Activated CD4-positive, alpha-beta memory T cell treated with anti-CD3 and anti-CD28 coated beads for 36 hours (primary cell): ENCODE measurements around the gene TRMT10A. TPM values are rescaled to one million over a fixed set of nuclear protein-coding genes. Genes with fewer than 3 reads are reported as not detected.
"Not testable (repeated sequence)": the region's sequence is repeated elsewhere in the genome, so short reads cannot be mapped to it uniquely, and the experiment has no call there.

Experiments
- CTCF ChIA-PET: fragments of 350-600 bp; sonication (Branson Sonifier 250); formaldehyde crosslinking; loops from one replicate; lab custom pipeline; 2021; ENCODE audit warnings: antibody characterized with exemption, inconsistent platforms; lab: Charles Lee
- POLR2A ChIA-PET: fragments of 350-600 bp; sonication (Branson Sonifier 250); formaldehyde crosslinking; loops from one replicate; lab custom pipeline; 2021; ENCODE audit warnings: antibody characterized with exemption; lab: Charles Lee
- DNase-seq: peaks from one replicate; pipeline ENCODE4 v3.0.0-alpha.2; 2020
- H3K27ac Mint-ChIP-seq: one replicate; pipeline ENCODE4 v1.8.0; 2021; ENCODE audit warnings: mixed read lengths
- H3K27me3 Mint-ChIP-seq: one replicate; pipeline ENCODE4 v1.8.0; 2021; ENCODE audit warnings: mixed read lengths
- H3K36me3 Mint-ChIP-seq: one replicate; pipeline ENCODE4 v1.8.0; 2021; ENCODE audit warnings: mixed read lengths
- H3K4me1 Mint-ChIP-seq: one replicate; pipeline ENCODE4 v1.8.0; 2021; ENCODE audit warnings: low read depth, mixed read lengths
- H3K4me3 Mint-ChIP-seq: one replicate; pipeline ENCODE4 v1.8.0; 2021; ENCODE audit warnings: mild to moderate bottlenecking, mixed read lengths
- H3K9me3 Mint-ChIP-seq: one replicate; pipeline ENCODE4 v1.8.0; 2021; ENCODE audit warnings: mixed read lengths
- intact Hi-C: fragments of 100-400 bp; cut with micrococcal nuclease; formaldehyde crosslinking; loops from one replicate; pipeline ENCODE4 v1.15.1; 2023
- total RNA-seq, 2 experiments: library from RNA; stranded (reverse); gene quantifications; one replicate each; pipeline ENCODE4 v1.2.3, GENCODE V29; 2021

TRMT10A gene
- total RNA-seq, 2 experiments from 2014 or later: 5.6 to 8.9 TPM

- DNase-seq: no peak
- peaks cover 9% of the 10 kb centered on the region for H3K27me3 Mint-ChIP-seq
- ChIA-PET CTCF (no interaction called here), POLR2A (no interaction called here)
- no peak overlapping the region for H3K27ac Mint-ChIP-seq
- no peaks in the 10 kb centered on the region for H3K36me3 Mint-ChIP-seq
- no peaks in the 10 kb centered on the region for H3K4me1 Mint-ChIP-seq
- H3K9me3 Mint-ChIP-seq: no peaks in the 10 kb centered on the region
- intact Hi-C loops: no loop called here
- H3K4me3 Mint-ChIP-seq: no peak overlapping the region
Observed at GRCh38 chr4:99536848-99537247, 27.0 kb downstream of the TRMT10A start.

- POLR2A ChIA-PET: no interaction called here
- Mint-ChIP-seq H3K36me3 (no peaks in the 10 kb centered on the region), H3K27me3 (peaks cover 9% of the 10 kb centered on the region), H3K4me3 (no peak overlapping the region), H3K9me3 (no peaks in the 10 kb centered on the region), H3K4me1 (no peaks in the 10 kb centered on the region), H3K27ac (no peak overlapping the region)
- DNase-seq: no peak
- intact Hi-C loops: no loop called here
- CTCF ChIA-PET: interaction anchor here (0.6 kb wide), 1 partner anchor 126 kb away, joined by 3 read pairs; no protein-coding TSS in a partner anchor
Observed at GRCh38 chr4:99536271-99536670, 27.6 kb downstream of the TRMT10A start.

- H3K27me3 Mint-ChIP-seq, H3K9me3 Mint-ChIP-seq, intact Hi-C loops, H3K4me1 Mint-ChIP-seq, POLR2A ChIA-PET, H3K4me3 Mint-ChIP-seq, DNase-seq, H3K27ac Mint-ChIP-seq, H3K36me3 Mint-ChIP-seq, CTCF ChIA-PET: not testable (repeated sequence)
Observed at GRCh38 chr4:99534699-99535098, 29.1 kb downstream of the TRMT10A start.

- ChIA-PET POLR2A (no interaction called here), CTCF (no interaction called here)
- DNase-seq: no peak
- Mint-ChIP-seq H3K27me3 (peaks cover 8% of the 10 kb centered on the region), H3K4me3 (no peak overlapping the region), H3K36me3 (no peaks in the 10 kb centered on the region), H3K9me3 (no peaks in the 10 kb centered on the region), H3K4me1 (no peaks in the 10 kb centered on the region), H3K27ac (no peak overlapping the region)
- intact Hi-C loops: no loop called here
Observed at GRCh38 chr4:99529956-99530355, 33.9 kb downstream of the TRMT10A start.

- H3K4me1 Mint-ChIP-seq: no peaks in the 10 kb centered on the region
- intact Hi-C loops: no loop called here
- H3K27me3 Mint-ChIP-seq: peaks cover 8% of the 10 kb centered on the region
Observed at GRCh38 chr4:99529228-99529627, 34.6 kb downstream of the TRMT10A start.

GRCh38 chr4:99518601-99519295 is 45.1 kb downstream of the TRMT10A start:
- intact Hi-C loops: no loop called here
- ChIA-PET POLR2A (interaction anchor here (0.5 kb wide), 1 partner anchor 1668 kb away, joined by 3 read pairs; no protein-coding TSS in a partner anchor), CTCF (interaction anchor here (1.4 kb wide), 1 partner anchor 290 kb away, joined by 3 read pairs; no protein-coding TSS in a partner anchor)
- H3K9me3 Mint-ChIP-seq: no peaks in the 10 kb centered on the region
- no peak overlapping the region for H3K4me3 Mint-ChIP-seq
- peaks cover 3% of the 10 kb centered on the region for H3K27me3 Mint-ChIP-seq
- peaks cover 2% of the 10 kb centered on the region for H3K4me1 Mint-ChIP-seq
- no peak for DNase-seq
- H3K27ac Mint-ChIP-seq: no peak overlapping the region
- H3K36me3 Mint-ChIP-seq: no peaks in the 10 kb centered on the region

More at GRCh38 chr4:99529228-99529627, 34.6 kb downstream of the TRMT10A start:
- H3K4me3 Mint-ChIP-seq: no peak overlapping the region
- no peaks in the 10 kb centered on the region for H3K9me3 Mint-ChIP-seq
- no peak overlapping the region for H3K27ac Mint-ChIP-seq
- ChIA-PET POLR2A (interaction anchor here (0.7 kb wide), 1 partner anchor 26 kb away, joined by 4 read pairs; no protein-coding TSS in a partner anchor), CTCF (interaction anchor here (0.7 kb wide), 1 partner anchor 280 kb away, joined by 3 read pairs; no protein-coding TSS in a partner anchor)
- no peak for DNase-seq
- H3K36me3 Mint-ChIP-seq: no peaks in the 10 kb centered on the region

- Mint-ChIP-seq H3K27ac (no peak within 1 kb of the TSS), H3K27me3 (peaks cover 3% of the 10 kb centered on the region), H3K36me3 (no peaks in the 10 kb centered on the region), H3K9me3 (no peaks in the 10 kb centered on the region), H3K4me1 (peaks cover 34% of the 10 kb centered on the region), H3K4me3 (no peak within 1 kb of the TSS)
- no peak for DNase-seq
- ChIA-PET CTCF (no interaction called here), POLR2A (no interaction called here)
- intact Hi-C loops: no loop called here
Observed at GRCh38 chr4:99510721-99511120, 53.1 kb downstream of the TRMT10A start, which contains the start of gene C4orf17. Gene C4orf17, plus strand, starts transcription at chr4:99511021. Its CDS starts 2,061 bp downstream, at chr4:99513082.

GRCh38 chr4:99507762-99508161 is 56.1 kb downstream of the TRMT10A start:
- Mint-ChIP-seq H3K4me3 (no peak overlapping the region), H3K27me3 (no peaks in the 10 kb centered on the region), H3K4me1 (peaks cover 46% of the 10 kb centered on the region), H3K9me3 (no peaks in the 10 kb centered on the region), H3K36me3 (no peaks in the 10 kb centered on the region), H3K27ac (peak overlapping the region; percentile 70)
- ChIA-PET CTCF (interaction anchor here (0.8 kb wide), 1 partner anchor 1059 kb away, joined by 3 read pairs; no protein-coding TSS in a partner anchor), POLR2A (interaction anchor here (0.8 to 0.9 kb wide), 2 partner anchors 103 to 340 kb away, joined by 3 read pairs; no protein-coding TSS in a partner anchor)
- DNase-seq: peak; percentile 35
- intact Hi-C loops: loop anchor here (1.0 to 5.0 kb wide), 5 partner anchors 56 to 580 kb away; partner anchors contain the start of genes EIF4E and H2AZ1

- intact Hi-C loops: loop anchor here (5.0 kb wide), 3 partner anchors 300 to 580 kb away; partner anchors contain the start of gene EIF4E
Observed at GRCh38 chr4:99507349-99507748, 56.5 kb downstream of the TRMT10A start.

GRCh38 chr4:99506781-99507180 is 57.1 kb downstream of the TRMT10A start:
- no peak for DNase-seq
- Mint-ChIP-seq H3K4me1 (peaks cover 46% of the 10 kb centered on the region), H3K9me3 (no peaks in the 10 kb centered on the region), H3K36me3 (no peaks in the 10 kb centered on the region), H3K4me3 (no peak overlapping the region), H3K27me3 (no peaks in the 10 kb centered on the region), H3K27ac (peak overlapping the region; percentile 58)
- CTCF ChIA-PET: no interaction called here
- intact Hi-C loops: loop anchor here (5.0 kb wide), 3 partner anchors 301 to 579 kb away; partner anchors contain the start of gene EIF4E
- POLR2A ChIA-PET: no interaction called here

More at GRCh38 chr4:99507349-99507748, 56.5 kb downstream of the TRMT10A start:
- H3K4me1 Mint-ChIP-seq: peaks cover 46% of the 10 kb centered on the region
- POLR2A ChIA-PET: interaction anchor here (0.8 to 0.9 kb wide), 2 partner anchors 103 to 340 kb away, joined by 3 read pairs; no protein-coding TSS in a partner anchor
- H3K27ac Mint-ChIP-seq: peak overlapping the region; percentile 70
- DNase-seq: no peak
- CTCF ChIA-PET: interaction anchor here (0.8 kb wide), 1 partner anchor 1059 kb away, joined by 3 read pairs; no protein-coding TSS in a partner anchor
- no peaks in the 10 kb centered on the region for H3K9me3 Mint-ChIP-seq
- no peaks in the 10 kb centered on the region for H3K36me3 Mint-ChIP-seq
- no peak overlapping the region for H3K4me3 Mint-ChIP-seq
- no peaks in the 10 kb centered on the region for H3K27me3 Mint-ChIP-seq

GRCh38 chr4:99504804-99505502 is 58.9 kb downstream of the TRMT10A start:
- CTCF ChIA-PET: no interaction called here
- no peak overlapping the region for H3K4me3 Mint-ChIP-seq
- intact Hi-C loops: loop anchor here (5.0 kb wide), 3 partner anchors 302 to 578 kb away; partner anchors contain the start of gene EIF4E
- no peak overlapping the region for H3K27ac Mint-ChIP-seq
- no peak for DNase-seq
- no peaks in the 10 kb centered on the region for H3K27me3 Mint-ChIP-seq
- H3K4me1 Mint-ChIP-seq: peaks cover 46% of the 10 kb centered on the region
- H3K9me3 Mint-ChIP-seq: no peaks in the 10 kb centered on the region
- POLR2A ChIA-PET: no interaction called here
- no peaks in the 10 kb centered on the region for H3K36me3 Mint-ChIP-seq
